ENCODE measurements around the gene EVA1B.

Gene EVA1B

DNA sequence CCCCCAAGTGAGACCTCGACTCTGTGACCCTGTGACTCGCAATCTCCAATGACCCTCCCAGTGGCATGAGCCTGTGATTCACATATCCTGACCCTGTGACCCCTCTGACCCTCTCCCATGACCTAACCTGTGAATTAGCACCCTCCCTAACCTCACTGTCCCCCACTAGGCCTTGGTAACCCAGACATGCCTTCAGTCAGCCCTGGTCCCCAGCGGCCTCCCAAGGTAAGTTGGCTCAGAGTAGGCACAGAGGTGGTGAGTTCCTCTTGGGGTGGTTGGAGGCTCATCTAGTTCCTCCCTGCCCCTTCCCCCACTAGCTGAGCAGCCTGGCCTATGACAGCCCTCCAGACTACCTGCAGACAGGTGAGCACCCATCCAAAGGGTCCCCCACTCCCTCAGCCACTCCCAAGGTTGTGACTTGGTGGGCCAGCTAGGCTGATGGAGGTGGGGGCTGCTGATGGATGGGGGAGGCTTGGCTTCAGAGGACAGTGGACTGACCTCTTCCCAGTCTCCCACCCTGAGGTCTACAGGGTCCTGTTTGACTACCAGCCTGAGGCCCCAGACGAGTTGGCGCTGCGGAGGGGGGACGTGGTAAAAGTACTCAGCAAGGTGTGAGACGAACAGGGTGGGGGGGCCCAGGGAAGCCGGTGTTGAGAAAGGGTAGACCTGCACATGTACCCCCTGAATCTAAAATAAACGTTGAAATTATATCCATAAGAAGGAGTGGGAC lies 15.7 kb downstream of the EVA1B start:
- no peak for DNase-seq

GRCh38 chr1:36306902-36307456 lies 16.5 kb downstream of the EVA1B start:
- DNase-seq = peak; percentile 95

- DNase-seq = peak; percentile 57
These were observed 17.1 kb downstream of the EVA1B start, which contains the start of gene SH3D21 for GRCh38 chr1:36306210-36306901. SH3D21 (plus strand) TSS chr1:36306368; CDS start chr1:36306421, 53 bp downstream.

DNA sequence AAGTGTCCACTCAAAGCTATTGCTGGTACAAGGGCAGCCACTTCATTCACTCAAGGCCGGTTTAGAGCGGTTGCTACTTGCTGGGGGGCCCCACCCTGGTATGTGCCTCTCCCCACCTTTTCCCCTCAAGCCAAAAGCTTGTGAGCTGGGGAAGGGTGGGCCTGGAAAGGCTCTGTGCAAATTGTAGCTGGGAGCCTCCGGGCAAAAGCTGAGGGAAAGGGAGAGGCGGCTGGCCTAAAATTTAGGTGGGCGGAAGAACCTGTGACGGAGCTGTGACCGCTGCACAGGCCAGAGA lies 17.6 kb downstream of the EVA1B start:
- DNase-seq = no peak

DNA sequence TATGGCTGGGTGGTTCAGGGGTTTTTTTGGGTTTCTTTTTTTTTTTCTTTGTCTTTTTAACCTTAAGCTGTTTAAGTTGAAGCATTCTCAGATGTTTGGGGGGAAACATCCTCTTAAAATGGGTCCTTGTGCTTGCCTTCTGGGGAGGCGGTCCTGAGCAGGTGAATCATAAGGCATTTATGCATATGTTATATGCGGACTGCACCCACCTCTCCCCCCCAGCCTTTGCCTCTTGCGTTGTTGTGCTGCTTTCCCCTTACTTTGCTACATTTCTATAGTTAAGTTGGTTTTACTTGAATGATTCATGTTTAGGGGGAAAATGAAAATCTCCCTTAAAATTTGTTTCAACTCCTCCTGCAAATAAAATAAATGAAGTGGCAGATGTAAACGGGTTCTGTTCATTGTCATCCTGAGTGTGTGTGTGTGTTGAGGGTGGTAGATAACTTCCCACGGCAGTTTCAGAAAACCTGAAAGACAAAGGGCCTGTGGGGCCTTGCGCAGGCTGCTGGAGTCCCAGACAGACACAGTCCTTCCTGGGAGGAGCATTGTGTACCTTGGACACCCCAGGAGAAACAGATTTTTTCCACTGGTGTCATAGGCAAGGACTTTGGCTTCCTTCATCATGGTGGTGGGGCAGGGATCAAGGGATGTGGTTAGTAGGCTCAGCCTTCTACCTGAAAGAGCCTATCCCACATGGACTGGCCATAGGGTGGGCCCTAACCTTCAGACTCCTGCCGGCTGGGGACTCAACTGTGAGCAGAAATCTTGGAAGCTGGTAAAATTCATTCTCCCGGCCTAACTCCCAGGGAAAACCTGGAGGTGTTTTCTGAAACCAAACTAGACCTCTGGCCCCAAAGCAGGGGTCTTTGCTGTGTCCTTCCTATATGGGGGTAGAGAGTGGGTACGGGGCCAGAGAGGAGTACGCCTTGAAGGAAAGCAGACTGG lies 18.2 kb downstream of the EVA1B start:
- DNase-seq = no peak

GRCh38 chr1:36304521-36304920 lies 18.9 kb downstream of the EVA1B start:
- no peak for DNase-seq

DNA sequence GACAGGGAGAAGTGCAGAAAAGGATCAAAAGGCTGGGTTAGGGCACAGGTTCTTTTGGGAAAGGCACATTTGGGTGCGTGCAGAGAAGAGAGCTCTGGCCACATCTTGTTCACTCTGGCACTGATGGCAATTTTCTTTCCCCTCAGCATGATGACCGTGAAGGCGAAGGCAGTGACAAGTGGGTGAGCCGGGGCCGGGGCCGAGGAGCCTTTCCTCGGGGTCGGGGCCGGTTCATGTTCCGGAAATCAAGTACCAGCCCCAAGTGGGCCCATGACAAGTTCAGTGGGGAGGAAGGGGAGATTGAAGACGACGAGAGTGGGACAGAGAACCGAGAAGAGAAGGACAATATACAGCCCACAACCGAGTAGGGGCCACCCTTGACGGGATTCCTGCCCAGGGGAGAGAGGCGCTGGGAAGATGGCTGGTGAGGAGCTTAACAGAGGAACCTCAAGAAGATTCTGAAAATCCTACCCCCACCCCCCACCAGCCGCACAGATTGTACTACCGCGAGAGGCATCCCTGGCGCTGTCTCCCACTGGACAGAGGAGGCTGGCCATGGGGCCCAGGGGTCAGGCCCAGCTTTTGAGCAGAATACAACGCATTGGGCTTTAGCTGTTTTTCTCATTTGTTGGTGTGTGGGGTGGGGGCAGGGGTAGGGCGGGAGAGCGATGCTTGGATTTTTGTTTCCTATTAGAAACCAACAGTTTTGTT lies 19.6 kb downstream of the EVA1B start:
- DNase-seq = no peak

GRCh38 chr1:36303244-36303643 lies 20.2 kb downstream of the EVA1B start:
- DNase-seq = no peak

GRCh38 chr1:36301220-36301619 lies 22.2 kb downstream of the EVA1B start:
- no peak for DNase-seq

- DNase-seq = no peak
These were observed 22.9 kb downstream of the EVA1B start for GRCh38 chr1:36300526-36300925.

DNA sequence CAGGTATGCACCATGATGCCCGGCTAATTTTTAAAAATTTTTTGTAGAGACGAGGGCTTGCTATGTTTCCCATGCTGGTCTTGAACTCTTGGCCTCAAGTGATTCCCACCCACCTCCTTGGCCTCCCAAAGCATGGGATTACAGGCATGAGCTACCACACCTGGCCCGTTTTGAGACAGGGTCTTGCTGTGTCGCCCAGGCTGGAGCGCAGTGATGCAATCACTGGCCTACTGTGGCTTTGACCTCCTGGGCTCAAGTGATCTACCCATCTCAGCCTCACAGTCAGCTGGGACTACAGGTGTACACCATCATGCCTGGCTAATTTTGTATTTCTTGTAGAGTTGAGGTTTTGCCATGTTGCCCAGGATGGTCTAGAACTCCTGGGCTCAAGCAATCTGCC lies 24.8 kb downstream of the EVA1B start:
- DNase-seq = no peak

DNA sequence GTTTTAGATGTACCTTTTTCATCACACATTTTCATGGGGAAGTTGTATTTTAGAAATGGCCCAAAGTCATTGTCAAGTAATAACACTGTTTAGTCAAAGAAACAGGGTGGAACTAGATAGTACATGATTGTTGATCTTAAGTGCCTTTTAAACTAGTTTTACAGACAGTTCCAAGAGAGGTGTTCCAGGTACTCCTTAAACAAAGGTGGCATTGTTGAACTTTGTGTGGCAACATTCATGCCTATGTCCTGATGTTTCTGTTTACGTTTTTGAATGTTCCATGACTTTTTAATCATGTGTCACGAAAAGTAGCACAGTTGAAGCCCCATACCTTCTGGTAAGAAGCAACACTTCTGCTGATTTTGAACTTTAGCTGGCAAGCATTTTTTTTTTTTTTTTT lies 26.4 kb downstream of the EVA1B start:
- no peak for DNase-seq

GRCh38 chr1:36295390-36295789 lies 28.1 kb downstream of the EVA1B start:
- DNase-seq = no peak

- no peak for DNase-seq
These were observed 35.9 kb downstream of the EVA1B start for GRCh38 chr1:36287595-36287994.

DNA sequence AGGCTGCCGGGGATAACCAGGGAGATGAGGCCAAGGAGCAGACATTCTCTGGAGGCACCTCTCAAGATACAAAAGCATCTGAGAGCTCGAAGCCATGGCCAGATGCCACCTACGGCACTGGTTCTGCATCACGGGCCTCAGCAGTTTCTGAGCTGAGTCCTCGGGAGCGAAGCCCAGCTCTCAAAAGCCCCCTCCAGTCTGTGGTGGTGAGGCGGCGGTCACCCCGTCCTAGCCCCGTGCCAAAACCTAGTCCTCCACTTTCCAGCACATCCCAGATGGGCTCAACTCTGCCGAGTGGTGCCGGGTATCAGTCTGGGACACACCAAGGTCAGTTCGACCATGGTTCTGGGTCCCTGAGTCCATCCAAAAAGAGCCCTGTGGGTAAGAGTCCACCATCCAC lies 36.6 kb downstream of the EVA1B start:
- DNase-seq = no peak

- peak; percentile 59 for DNase-seq
These were observed 37.9 kb downstream of the EVA1B start for GRCh38 chr1:36285443-36286101.

GRCh38 chr1:36284517-36284916 lies 38.9 kb downstream of the EVA1B start:
- no peak for DNase-seq

GRCh38 chr1:36284061-36284460 lies 39.4 kb downstream of the EVA1B start:
- DNase-seq = no peak

DNA sequence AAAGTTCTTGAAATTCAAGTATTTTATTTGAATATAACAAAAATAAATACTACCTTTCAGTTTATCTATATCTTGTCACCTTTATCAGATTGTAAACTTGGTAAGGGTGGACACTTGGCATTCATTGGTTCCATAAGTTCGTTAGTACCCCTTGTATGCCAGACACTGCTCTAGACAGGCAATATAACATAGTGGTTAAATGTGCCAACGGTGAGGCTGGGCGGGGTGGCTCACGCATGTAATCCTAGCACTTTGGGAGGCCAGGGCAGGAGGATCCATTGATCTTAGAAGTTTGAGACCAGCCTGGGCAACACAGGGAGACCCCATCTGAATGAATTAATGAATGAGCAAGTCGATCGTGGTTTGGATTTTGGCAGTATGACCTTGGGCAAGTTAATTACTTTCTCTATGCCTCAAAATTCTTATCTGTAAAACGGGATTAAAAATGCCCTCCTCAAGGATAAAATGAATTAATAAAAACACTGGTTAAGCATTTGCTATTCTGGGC lies 43.6 kb downstream of the EVA1B start:
- no peak for DNase-seq

DNA sequence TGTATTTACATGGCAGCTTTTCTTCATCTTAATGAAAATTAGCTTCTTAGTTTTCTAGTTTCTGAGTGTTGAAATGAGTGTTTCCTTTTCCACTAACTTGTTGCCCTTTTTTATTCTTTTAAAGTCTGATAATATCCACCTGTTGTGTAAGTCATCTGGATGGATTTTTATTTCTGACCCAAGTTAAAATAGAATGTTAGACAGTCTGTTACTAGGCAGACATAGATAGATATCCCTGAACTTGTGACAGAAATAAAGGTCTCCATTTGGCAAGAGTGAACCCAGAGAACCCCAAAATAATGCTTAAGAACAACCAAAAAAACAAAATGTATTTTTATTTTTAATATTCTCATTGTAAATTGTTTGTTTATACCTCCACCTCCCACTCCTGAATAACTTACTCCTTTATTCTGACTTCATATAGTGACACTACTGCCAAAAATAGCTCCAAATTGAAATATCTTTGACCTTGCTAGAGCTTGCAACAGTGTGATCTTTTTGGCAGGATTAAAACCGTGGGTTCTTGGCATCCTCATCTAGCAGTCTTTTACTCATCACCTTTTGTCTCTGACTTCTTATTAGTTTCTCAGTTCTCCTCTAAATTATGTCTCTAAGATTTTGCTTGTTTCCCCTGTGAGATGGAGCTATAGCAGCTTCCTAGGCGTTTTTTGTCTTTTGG lies 44.2 kb downstream of the EVA1B start:
- DNase-seq = no peak

- DNase-seq = no peak
These were observed 46.8 kb downstream of the EVA1B start for GRCh38 chr1:36276688-36277087.
